Ovary (tissue), 9 donors: ENCODE data around the gene TWF1. TPM values are rescaled to one million over a fixed set of nuclear protein-coding genes. Genes with fewer than 3 reads are reported as not detected.

Experiments used
- DNase-seq, 5 donors: peaks; one replicate each; pipeline ENCODE4 v3.0.0-alpha.2; 2019 to 2020
- H3K27ac ChIP-seq, 2 donors: fragments of 200-600 bp; one replicate each; pipeline versions ENCODE4 v1.5.1 to v1.8.0; 2019 to 2022
- H3K27me3 ChIP-seq: fragments of 200-600 bp; one replicate; pipeline ENCODE4 v1.8.0; 2022
- H3K36me3 ChIP-seq: fragments of 200-600 bp; sonication (generic); one replicate; pipeline ENCODE4 v1.5.1; 2019
- H3K4me1 ChIP-seq: one replicate; pipeline ENCODE4 v1.8.1; 2013; ENCODE audit warnings: mild to moderate bottlenecking, moderate library complexity; ENCODE audit not compliant: insufficient read depth
- H3K4me3 ChIP-seq: fragments of 200-600 bp; sonication (generic); one replicate; pipeline ENCODE4 v1.5.1; 2017
- H3K9me3 ChIP-seq, 2 donors: fragments of 200-600 bp in 1 of 2; sonication (generic) in 1 of 2; one replicate each; pipeline versions ENCODE4 v1.5.1 to v1.8.1; 2013 to 2019; ENCODE audit warnings: mild to moderate bottlenecking in 1 of 2, moderate library complexity in 1 of 2
- CTCF ChIP-seq, 3 donors: fragments of 450-650 bp in 2 of 3; fragments of 200-600 bp in 1 of 3; IDR thresholded peaks; one replicate each; pipeline versions ENCODE4 v1.5.1 to v1.8.0; 2016 to 2022; ENCODE audit warnings: antibody characterized with exemption in 3 of 3, mild to moderate bottlenecking in 1 of 3
- EP300 ChIP-seq: sonication (generic); formaldehyde crosslinking; IDR thresholded peaks from one replicate; pipeline ENCODE4 v1.6.1; 2017; ENCODE audit warnings: antibody characterized with exemption
- POLR2A ChIP-seq: fragments of 450-650 bp; IDR thresholded peaks from one replicate; pipeline ENCODE4 v1.6.1; 2017; ENCODE audit warnings: antibody characterized with exemption, mild to moderate bottlenecking, moderate library complexity
- WGBS, 3 donors: extraction: QIAGEN DNeasy Blood & Tissue Kit in 1 of 3; methylation state at CpG; one replicate each; pipeline versions ENCODE4 v1.1.5 to v1.1.7; 2013 to 2017; 5-methylcytosine and 5-hydroxymethylcytosine counted together
- intact Hi-C, 4 donors: fragments of 100-400 bp; cut with DNase I; formaldehyde crosslinking; loops; one replicate each; pipeline versions ENCODE4 v1.11.0 to v1.15.1; 2022 to 2023
- polyA plus RNA-seq, 2 donors: library from polyadenylated mRNA; stranded (reverse); fragments of 200-250 nt in 1 of 2; fragments of 350-450 nt in 1 of 2; fragmentation: Illumina TruSeq in 1 of 2; extraction: RNeasy Lipid Tissue Mini Kit (QIAGEN cat#74804) in 1 of 2; gene quantifications; one replicate each; pipeline ENCODE4 v1.2.3, GENCODE V29; 2013 to 2014
- total RNA-seq, 7 donors: library from RNA; depleted of rRNA in 2 of 7; stranded (reverse); fragments of >200 nt in 2 of 7; fragmentation: NEBNext Ultra II Directional in 3 of 7; extraction: Animal tissue kit (Norgen Biotek cat#: 25700) in 3 of 7; gene quantifications; one replicate each; pipeline versions ENCODE4 v1.1.0 to v1.2.4, GENCODE V29; 2016 to 2023
- donor health status: DM: no; HTN: no; CAD: no; lungs with moderate emphysema.
- donor health status: DM: no; HTN: no; CAD: no.
- donor health status: Bipolar disorder and iron deficiency.
- donor health status: DM: yes; HTN: yes; CAD: no.
- donor health status: DM: no; HTN: no; CAD: no.
- donor health status: DM: yes; HTN: yes; CAD: no.

Gene TWF1
- total and polyA plus RNA-seq, 9 donors, result 32.9 to 69.0 (median 53.7) TPM

- Histone ChIP-seq H3K27me3 (no peaks in the 10 kb centered on the region), H3K4me3 (no peak overlapping the region), H3K27ac (no peak overlapping the region), H3K4me1 (no peaks in the 10 kb centered on the region), H3K36me3 (no peaks in the 10 kb centered on the region), H3K9me3 (peaks cover 0 to 3% of the 10 kb centered on the region in 2 donors)
- WGBS, 3 donors, result 85 to 93% (median 93%) methylated on average over 3 of the region's 3 CpGs
- no peak for DNase-seq
- TF ChIP-seq POLR2A (no peak), EP300 (no peak), CTCF (IDR thresholded peaks at IDR 0.05) (no peak)
- intact Hi-C loops, result no loop called here
Observed at GRCh38 chr12:43750814-43751213, 55.3 kb downstream of the TWF1 start.

DNA sequence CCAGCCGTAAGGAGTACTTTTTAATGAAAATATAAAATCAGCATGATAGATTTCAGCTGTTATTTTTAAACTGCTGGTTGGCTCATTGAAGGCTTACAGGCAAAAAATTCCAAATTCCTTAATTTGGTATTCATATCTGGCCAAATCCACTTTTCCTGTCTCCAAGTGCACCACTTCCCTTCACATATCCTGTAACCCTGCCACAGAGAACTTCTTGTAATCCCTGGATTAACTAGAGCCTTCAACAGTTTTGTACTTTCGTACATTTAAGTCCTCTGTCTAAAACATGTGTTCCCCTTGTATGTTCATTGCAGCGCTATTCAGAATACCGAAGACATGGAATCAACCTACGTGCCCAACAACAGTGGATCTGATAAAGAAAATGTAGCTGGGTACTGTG lies 57.1 kb downstream of the TWF1 start:
- Histone ChIP-seq H3K27ac (no peak overlapping the region), H3K4me3 (no peak overlapping the region), H3K9me3 (peaks cover 0 to 3% of the 10 kb centered on the region in 2 donors), H3K4me1 (no peaks in the 10 kb centered on the region), H3K27me3 (no peaks in the 10 kb centered on the region), H3K36me3 (no peaks in the 10 kb centered on the region)
- TF ChIP-seq POLR2A, result no peak
- no peak for TF ChIP-seq EP300
- 84 to 97% (median 87%) methylated on average over 5 of the region's 5 CpGs for WGBS, 3 donors
- DNase-seq, result no peak
- intact Hi-C loops, result no loop called here

DNA sequence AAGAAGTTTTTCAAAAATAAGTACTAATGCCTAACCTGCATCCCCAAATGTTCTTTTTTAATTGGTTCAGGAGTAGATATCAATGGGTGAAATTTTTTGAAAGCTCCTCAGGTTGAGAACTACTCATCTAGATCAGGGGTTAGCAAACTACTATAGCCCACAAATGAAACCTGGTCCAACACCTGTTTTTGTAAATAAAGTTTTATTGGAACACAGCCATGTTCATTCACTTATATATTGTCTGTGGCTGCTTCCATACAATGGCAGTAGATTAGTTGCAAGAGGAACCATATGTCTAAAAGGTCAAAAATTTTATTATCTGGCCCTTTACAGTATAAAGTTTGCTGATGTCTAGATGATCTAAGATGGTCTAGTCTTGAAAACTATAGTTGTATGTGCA lies 61.3 kb downstream of the TWF1 start:
- H3K9me3 ChIP-seq, result no peaks in the 10 kb centered on the region
- no peaks in the 10 kb centered on the region for H3K36me3 ChIP-seq
- intact Hi-C loops, result no loop called here
- TF ChIP-seq POLR2A, result no peak
- H3K4me1 ChIP-seq, result no peaks in the 10 kb centered on the region
- H3K4me3 ChIP-seq, result no peak overlapping the region
- DNase-seq, result no peak
- H3K27me3 ChIP-seq, result no peaks in the 10 kb centered on the region
- no peak overlapping the region for H3K27ac ChIP-seq

Other genes starting within 250 kb of the TWF1 start
- gene PUS7L, start 47.5 kb downstream of the TWF1 start, total RNA-seq, result 10 to 100 TPM in 5 of 7 donors, 1 to 10 TPM in 2; 6.1 to 25.3 (median 15.1) TPM
- 1 to 10 TPM; 1.6 to 4.9 TPM for gene PUS7L, start 47.5 kb downstream of the TWF1 start, polyA plus RNA-seq
- 10 to 100 TPM in 6 of 7 donors, 1 to 10 TPM in 1; 9.4 to 18.5 (median 12.9) TPM for gene IRAK4, start 47.4 kb downstream of the TWF1 start, total RNA-seq
- gene IRAK4, start 47.4 kb downstream of the TWF1 start, polyA plus RNA-seq, result 10 to 100 TPM in 1 of 2 donors, 1 to 10 TPM in 1; 7.8 to 17.5 TPM
- 10 to 100 TPM in 1 of 7 donors, 1 to 10 TPM in 6; 3.5 to 19.3 (median 6.3) TPM for gene TMEM117, start 29.8 kb upstream of the TWF1 start, total RNA-seq
- 1 to 10 TPM; 4.6 to 6.9 TPM for gene TMEM117, start 29.8 kb upstream of the TWF1 start, polyA plus RNA-seq